Activated naive CD8-positive, alpha-beta T cell treated with anti-CD3 and anti-CD28 coated beads, Interleukin-2, amount 50 U/mL, for 16 hours (primary cell): ENCODE measurements around the gene EXPH5.

Experiments used
- DNase-seq: peaks from one replicate; pipeline ENCODE4 v3.0.0-alpha.2; 2020; ENCODE audit warnings: low read depth, low spot score

EXPH5 gene

DNA sequence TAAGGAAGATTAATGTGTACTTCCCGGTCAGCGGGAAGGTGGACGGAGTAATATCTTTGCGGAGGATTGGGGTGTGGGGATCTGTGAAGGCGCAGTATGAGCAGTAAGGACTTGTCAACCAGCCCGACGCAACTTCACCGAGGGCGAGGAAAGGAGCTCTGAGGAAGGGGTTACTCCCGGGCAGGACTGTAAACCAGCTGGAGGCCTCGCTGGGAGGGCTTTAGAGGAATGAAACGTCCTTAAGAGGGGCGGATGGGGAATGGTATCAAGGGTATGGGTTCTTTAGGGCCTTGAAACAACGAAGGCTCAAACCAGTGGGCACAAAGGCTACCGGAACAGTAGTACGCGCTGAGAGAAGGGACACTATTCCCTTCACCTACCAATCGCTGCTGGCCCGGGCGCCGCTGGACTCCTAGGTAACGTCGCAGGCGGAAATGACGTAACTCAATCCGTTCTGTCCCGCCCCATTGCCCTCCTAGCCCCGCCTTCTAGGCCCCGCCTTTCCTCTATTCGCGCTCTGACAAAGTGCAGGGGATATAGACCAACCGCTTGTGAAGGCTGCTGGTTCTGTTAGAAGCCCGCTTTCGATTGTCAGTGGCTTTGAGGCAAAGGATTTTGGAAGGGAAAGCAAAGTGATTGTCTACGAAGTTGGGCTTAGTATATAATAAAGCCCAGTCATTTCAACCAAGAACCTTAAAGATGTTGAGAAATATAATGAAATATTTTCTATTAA, 126.3 kb downstream of the EXPH5 start, which contains the start of gene C11orf65:
TSS of gene C11orf65 (minus strand) at position 439 of the 733 bp plus-strand sequence. CDS start 5,970 bp downstream, outside the sequence.
- peak; percentile 84 for DNase-seq

DNA sequence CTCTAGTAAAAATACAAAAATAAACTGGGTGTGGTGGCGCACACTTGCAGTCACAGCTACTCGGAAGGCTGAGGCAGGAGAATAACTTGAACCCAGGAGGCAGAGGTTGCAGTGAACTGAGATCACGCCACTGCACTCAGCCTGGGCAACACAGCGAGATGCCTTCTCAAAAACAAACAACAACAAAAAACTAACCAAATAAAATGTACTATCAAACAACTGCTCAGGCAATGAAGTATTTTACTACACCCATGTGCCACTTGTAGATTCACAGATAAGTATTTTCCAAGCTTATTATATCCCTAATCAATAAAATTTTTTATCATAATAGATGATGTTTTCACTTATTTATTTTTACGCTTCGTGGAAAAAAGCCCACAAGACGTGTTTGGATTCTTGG, 127.2 kb downstream of the EXPH5 start:
- no peak for DNase-seq
